NCI-H1092 treated with DMSO at 0.1 percent for 48 hours (cell line): ENCODE measurements around the gene COL4A2.
"Not testable (repeated sequence)": the region's sequence is repeated elsewhere in the genome, so short reads cannot be mapped to it uniquely, and the experiment has no call there.

Experiments
- DNase-seq: peaks from one replicate; lab custom pipeline; 2025; lab: John Stamatoyannopoulos, UW

The COL4A2 gene

DNA sequence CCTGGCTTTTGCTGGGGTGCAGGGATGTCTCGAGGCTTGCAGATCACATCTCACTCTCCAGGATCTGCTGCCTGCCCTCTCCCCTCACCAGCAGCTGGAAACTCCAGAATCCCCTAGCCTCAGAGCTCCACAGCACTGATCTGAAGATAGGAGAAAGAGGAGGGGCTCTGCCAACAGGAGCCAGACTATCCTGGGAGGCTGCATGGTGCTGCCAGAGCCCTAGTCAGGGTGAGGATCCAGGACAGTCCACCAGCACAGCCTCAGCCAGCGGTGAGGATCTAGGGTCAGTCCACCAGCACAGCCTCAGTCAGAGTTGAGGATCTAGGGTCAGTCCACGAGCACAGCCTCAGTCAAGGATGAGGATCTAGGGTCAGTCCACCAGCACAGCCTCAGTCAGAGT, 189.2 kb downstream of the COL4A2 start:
- DNase-seq: no peak

GRCh38 chr13:110497003-110497402, 189.9 kb downstream of the COL4A2 start:
- DNase-seq: no peak

- not testable (repeated sequence) for DNase-seq
Measured at GRCh38 chr13:110497896-110498295, 190.8 kb downstream of the COL4A2 start.

DNA sequence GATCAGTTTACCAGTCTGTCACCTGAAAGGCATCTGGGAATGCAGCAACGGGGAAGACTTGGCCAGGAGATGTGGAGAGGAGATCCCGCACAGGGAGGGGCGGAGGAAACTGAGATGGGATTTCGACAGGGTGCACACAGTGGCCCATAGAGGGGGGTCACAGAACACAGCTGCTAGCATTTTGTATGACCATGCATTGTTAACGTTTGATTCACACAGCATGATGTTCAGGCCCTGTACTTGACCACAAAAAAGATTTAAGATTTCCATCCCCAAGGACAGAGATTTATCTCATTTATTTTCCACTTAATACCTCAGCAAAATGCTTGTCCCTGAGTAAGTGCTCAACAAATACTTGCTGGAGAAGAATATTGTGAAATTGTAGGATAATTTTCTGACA, 191.2 kb downstream of the COL4A2 start:
- DNase-seq: no peak

DNA sequence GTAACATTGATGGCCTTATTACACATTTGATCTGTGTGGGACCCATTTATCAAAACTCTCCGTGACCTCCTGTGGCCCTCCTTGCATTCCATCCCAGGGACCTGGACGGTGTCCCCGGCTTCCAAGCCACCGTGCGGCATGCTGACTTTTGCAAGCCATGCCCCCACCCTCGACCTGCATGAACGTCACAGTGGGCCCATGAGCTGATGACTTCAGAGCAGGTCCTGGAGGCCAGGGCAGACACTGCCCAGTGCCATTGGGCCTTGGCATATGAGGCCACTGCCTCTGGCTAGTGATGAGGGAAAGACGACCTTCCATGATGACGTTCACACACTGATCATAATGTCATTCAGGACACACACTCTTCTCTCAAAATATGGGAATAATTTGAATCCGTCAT, 191.7 kb downstream of the COL4A2 start:
- DNase-seq: no peak

GRCh38 chr13:110499621-110500281, 192.7 kb downstream of the COL4A2 start:
- peak; percentile 92 for DNase-seq

- no peak for DNase-seq
Measured at GRCh38 chr13:110500341-110500740, 193.3 kb downstream of the COL4A2 start.

DNA sequence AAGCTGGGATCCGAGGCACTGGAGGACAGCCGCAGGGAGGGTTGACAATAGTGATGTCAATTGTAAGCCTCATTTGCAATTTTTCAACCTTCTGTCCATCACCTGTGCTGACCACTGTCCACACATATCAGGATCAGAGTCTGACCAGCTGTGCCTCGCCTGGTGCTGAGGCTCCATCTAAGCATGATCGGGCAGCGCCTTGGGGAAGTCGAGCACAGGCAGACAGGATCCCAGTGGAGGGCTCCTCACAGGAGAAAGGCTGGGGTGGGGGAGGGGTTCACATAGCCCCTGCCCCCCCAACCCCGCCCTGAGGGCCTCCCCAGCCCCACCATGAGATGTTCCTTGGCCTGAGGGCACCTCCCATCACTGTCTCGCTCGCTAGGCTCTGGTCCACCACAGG, 194.1 kb downstream of the COL4A2 start:
- DNase-seq: no peak

GRCh38 chr13:110503037-110503901, 196.2 kb downstream of the COL4A2 start:
- DNase-seq: no peak

DNA sequence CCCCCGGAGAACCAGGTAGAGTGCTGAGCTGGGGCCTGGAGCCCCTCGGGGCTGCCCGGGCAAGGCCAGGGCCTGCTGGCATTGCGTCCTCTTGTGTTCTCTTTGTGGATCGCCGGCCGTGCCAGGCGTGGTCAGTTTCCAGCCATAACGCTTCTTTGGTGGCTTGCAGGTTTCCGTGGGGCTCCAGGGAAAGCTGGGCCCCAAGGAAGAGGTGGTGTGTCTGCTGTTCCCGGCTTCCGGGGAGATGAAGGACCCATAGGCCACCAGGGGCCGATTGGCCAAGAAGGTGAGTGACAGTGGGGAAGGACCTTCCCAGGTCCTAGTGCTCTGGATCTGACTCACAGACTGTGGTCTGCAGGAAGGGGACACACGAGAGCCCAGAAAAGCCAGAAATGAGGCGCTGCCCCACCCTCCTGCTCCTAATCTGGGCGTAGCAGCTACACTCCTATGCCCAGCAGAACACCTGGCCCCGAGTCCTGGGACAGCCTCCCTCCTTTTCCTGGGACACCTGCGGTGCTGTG, 197.0 kb downstream of the COL4A2 start:
- DNase-seq: no peak

- no peak for DNase-seq
Measured at GRCh38 chr13:110505594-110505993, 198.5 kb downstream of the COL4A2 start.

DNA sequence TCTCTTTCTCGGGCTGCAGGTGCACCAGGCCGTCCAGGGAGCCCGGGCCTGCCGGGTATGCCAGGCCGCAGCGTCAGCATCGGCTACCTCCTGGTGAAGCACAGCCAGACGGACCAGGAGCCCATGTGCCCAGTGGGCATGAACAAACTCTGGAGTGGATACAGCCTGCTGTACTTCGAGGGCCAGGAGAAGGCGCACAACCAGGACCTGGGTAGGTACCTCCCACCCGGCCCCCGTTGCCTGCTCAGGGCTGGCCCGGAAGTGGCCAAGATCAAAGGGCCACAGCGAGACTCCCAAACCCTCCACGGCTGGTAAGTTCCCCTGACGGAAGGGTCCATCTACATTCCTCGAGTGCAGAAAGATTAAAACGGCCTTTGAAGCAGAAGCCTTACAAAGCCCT, 199.3 kb downstream of the COL4A2 start:
- no peak for DNase-seq

DNA sequence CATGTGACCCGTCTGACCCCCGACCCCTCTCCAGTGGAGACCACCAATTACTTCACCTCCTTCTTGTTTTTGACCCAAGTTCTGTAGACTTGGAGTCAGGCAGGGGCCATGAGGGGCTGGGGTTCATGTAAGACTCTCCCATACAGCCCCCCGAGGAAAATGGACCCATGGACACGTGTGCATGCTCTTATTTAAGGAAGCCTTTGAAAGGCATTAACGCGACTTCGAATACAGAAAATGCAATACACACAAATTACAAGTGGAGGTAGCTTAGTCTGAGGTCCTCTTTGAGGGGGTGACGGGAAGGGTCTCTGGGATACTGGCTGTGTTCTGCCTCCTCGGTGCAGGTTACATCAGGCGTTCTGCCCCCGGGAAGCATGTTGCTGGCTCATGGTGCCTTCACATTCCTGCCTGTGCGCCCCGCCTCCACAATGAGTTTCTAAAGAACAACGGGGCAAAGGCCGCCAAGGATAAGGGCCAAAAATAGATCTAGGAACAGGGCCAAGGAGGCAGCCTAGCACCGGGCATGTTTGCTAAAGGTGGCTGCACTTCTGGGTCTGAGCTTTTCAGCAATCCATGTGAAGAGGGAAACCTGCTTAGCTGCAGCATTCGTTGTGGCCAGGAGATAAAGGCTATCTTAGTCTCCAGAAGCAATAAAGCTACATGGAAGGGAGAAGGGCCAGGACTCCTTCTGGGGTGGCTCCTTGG, 199.9 kb downstream of the COL4A2 start:
- peak; percentile 57 for DNase-seq

DNA sequence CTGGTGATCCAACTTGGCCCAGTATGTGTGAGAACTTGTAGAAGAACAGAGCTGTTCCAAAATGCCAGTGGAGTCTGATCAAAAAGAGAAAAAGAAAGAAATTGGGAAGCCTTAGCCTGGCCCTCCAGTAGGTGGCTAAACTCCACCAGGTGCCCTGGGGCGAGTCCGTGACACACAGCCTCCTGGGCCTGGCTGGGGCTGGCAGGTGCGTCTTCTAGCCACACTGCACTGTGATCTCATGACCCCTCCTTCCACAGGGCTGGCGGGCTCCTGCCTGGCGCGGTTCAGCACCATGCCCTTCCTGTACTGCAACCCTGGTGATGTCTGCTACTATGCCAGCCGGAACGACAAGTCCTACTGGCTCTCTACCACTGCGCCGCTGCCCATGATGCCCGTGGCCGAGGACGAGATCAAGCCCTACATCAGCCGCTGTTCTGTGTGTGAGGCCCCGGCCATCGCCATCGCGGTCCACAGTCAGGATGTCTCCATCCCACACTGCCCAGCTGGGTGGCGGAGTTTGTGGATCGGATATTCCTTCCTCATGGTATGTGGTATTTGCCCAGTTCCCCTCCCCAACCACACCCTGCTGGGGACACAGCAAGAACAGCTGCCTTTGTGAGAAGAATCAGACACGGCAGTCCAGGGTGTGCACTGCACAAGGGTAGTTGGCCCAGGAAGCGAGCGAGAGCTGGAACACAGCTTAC, 200.7 kb downstream of the COL4A2 start:
- no peak for DNase-seq

DNA sequence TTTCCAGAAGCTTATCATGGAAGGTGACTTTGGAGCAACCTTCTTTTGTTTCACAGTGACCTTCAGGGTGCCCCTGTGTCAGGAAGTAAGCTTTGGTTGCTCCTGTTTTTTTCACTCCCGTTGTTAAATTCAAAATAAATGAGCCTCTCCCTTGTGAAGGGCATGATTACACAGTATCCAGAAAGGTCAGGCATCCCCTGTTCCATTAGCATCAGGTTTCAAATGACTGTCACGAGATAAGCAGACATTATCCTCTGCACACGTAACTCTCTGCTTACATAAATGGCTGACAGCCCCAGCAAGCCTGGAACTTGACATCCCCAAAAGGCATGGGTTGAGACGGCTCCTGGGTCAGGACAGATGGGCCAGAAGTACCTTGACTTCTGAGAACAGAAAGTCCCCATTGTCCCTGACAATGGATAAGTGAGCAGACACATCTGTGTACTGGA, 202.4 kb downstream of the COL4A2 start:
- DNase-seq: peak; percentile 55

DNA sequence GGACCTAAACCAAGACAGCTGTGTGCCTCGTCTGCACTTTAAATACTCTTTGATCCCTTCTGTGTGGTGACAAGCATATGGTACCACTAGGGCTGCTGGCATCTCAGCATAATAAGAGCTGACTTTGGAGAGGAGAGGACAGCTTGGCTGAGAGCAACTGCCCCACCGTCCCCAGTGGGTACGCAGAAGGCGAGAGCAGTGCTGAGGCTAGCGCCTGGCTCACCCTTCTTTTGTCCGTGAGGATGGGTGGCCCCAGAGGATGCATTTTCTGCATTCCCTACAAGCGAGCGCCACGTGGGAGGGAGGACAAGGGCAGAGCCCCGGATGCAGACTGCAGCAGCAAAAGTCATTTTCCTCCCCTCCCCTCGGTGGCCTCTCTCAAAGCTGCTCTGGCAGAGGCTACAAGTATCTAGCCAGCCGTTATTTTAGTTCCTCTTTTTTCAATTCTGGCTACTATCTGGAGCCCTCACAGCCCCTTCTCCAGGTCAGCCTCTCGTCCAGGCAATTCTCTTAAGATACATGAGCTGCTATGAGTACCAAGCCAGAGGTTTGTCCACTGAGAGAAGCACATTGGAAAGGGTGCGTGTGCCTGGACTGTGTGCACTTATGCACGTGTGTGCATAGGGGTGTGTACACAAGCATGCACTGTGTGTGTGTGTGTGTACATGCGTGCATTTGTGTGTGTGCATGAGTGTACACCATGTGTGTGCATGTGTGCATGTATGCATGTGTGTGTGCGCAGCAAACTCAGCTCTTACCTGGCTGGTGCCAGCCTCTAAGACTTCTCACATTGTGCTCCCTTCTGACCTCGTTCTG, 203.1 kb downstream of the COL4A2 start:
- peak; percentile 31 for DNase-seq

DNA sequence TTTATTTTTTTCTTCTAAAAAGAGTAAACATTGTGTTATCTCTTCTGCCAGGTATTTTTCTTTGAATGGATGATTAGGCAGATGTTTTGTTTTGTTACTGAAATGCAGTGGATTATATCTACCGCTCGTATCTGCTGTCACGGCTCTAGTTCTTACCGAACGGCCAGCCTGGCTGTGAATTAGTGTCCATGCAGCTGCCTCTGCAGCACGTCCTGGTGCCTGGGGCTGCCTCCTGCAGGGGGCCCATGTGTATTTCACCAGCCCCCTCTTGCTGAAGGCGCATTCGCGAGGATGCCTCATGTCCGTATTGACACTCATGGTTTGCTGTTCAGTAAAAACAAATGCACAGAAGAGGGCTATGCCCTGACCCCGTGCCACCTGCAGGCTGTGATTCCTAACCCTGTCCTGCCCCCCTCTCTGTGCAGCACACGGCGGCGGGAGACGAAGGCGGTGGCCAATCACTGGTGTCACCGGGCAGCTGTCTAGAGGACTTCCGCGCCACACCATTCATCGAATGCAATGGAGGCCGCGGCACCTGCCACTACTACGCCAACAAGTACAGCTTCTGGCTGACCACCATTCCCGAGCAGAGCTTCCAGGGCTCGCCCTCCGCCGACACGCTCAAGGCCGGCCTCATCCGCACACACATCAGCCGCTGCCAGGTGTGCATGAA, 204.6 kb downstream of the COL4A2 start:
- DNase-seq: no peak

GRCh38 chr13:110512198-110512740, 205.2 kb downstream of the COL4A2 start:
- no peak for DNase-seq

- no peak for DNase-seq
Measured at GRCh38 chr13:110516500-110516899, 209.4 kb downstream of the COL4A2 start.
